Right lobe of liver (tissue), 6 donors: ENCODE results near the gene GEMIN4. TPM values are rescaled to one million over a fixed set of nuclear protein-coding genes. Genes with fewer than 3 reads are reported as not detected.

Experiments used
- ATAC-seq, 4 donors: fragments of 200-7000 bp; cut with Tn5 transposase; one replicate each; pipeline ENCODE4 v1.9.1; 2020; ENCODE audit warnings: mild to moderate bottlenecking in 4 of 4, moderate library complexity in 4 of 4
- DNase-seq, 3 donors: peaks; one replicate each; pipeline ENCODE4 v3.0.0-alpha.2; 2020
- H3K27ac ChIP-seq, 3 donors: fragments of 200-600 bp; one replicate each; pipeline ENCODE4 v1.8.0; 2022
- H3K27me3 ChIP-seq, 2 donors: fragments of 200-600 bp; one replicate each; pipeline ENCODE4 v1.8.0; 2022
- H3K36me3 ChIP-seq, 4 donors: fragments of 200-600 bp; sonication (generic) in 1 of 4; one replicate each; pipeline versions ENCODE4 v1.5.1 to v1.8.0; 2017 to 2022; ENCODE audit warnings: control low read depth in 1 of 4
- H3K4me1 ChIP-seq, 4 donors: fragments of 200-600 bp; sonication (generic) in 1 of 4; one replicate each; pipeline versions ENCODE4 v1.5.1 to v1.8.0; 2017 to 2022; ENCODE audit warnings: control low read depth in 1 of 4
- H3K4me3 ChIP-seq, 3 donors: fragments of 200-600 bp; one replicate each; pipeline ENCODE4 v1.8.0; 2022
- H3K9me3 ChIP-seq, 4 donors: fragments of 200-600 bp; sonication (generic) in 1 of 4; one replicate each; pipeline versions ENCODE4 v1.5.1 to v1.8.0; 2017 to 2022; ENCODE audit warnings: control low read depth in 1 of 4
- CTCF ChIP-seq, 4 donors: fragments of 200-600 bp in 3 of 4; fragments of 450-650 bp in 1 of 4; IDR thresholded peaks; one replicate each; pipeline versions ENCODE4 v1.5.1 to v1.8.0; 2016 to 2022; ENCODE audit warnings: antibody characterized with exemption in 4 of 4, mild to moderate bottlenecking in 2 of 4
- POLR2A ChIP-seq: fragments of 450-650 bp; IDR thresholded peaks from one replicate; pipeline ENCODE4 v1.6.1; 2017; ENCODE audit warnings: antibody characterized with exemption, mild to moderate bottlenecking
- WGBS: methylation state at CpG from one replicate; pipeline ENCODE4 v1.1.6; 2018; ENCODE audit warnings: low coverage, low lambda C conversion rate; ENCODE audit not compliant: insufficient coverage; ENCODE audit errors: missing lambda C conversion rate; 5-methylcytosine and 5-hydroxymethylcytosine counted together
- intact Hi-C, 2 donors: fragments of 100-400 bp; cut with DNase I; formaldehyde crosslinking; loops; one replicate each; pipeline versions ENCODE4 v1.11.2 to v1.14.1; 2022
- total RNA-seq, 6 experiments: library from RNA; depleted of rRNA in 2 of 6; stranded (reverse); fragments of >200 nt in 2 of 6; fragmentation: NEBNext Ultra II Directional in 3 of 6; extraction: Animal tissue kit (Norgen Biotek cat#: 25700) in 3 of 6; gene quantifications; one replicate each; pipeline versions ENCODE4 v1.1.0 to v1.2.4, GENCODE V29; 2016 to 2023
- donor health status: DM: no; HTN: yes; CAD: no.
- donor health status: DM: no; HTN: no; CAD: no.
- donor health status: DM: no; HTN: no; CAD: no.
- donor health status: DM: no; HTN: yes; CAD: no.
- donor health status: DM: no; HTN: yes; CAD: no.

The GEMIN4 gene
- total RNA-seq, 6 experiments from 2014 or later = 7.1 to 10.1 (median 8.0) TPM

- H3K4me1 ChIP-seq = peaks cover 0 to 17% (median 10%) of the 10 kb centered on the region in 4 donors
- DNase-seq (peak; percentile 91 to 94 (median 93)), ATAC-seq (peak; percentile 95 to 97 (median 96))
- intact Hi-C loops = no loop called here
- peaks cover 0 to 14% (median 3%) of the 10 kb centered on the region in 4 donors for H3K36me3 ChIP-seq
- peak within 1 kb of the TSS; percentile 86 to 98 (median 98) for H3K4me3 ChIP-seq
- under 1% methylated on average over 13 of the region's 87 CpGs for WGBS
- TF ChIP-seq POLR2A (peak; percentile 59), CTCF (IDR thresholded peaks at IDR 0.05) (peak in 2 of 4 donors; percentile 10 to 38)
- peak within 1 kb of the TSS; percentile 76 to 88 (median 80) for H3K27ac ChIP-seq
- H3K27me3 ChIP-seq = no peaks in the 10 kb centered on the region
- no peaks in the 10 kb centered on the region for H3K9me3 ChIP-seq
Measured at GRCh38 chr17:781805-782731, 30.0 kb upstream of the GEMIN4 start, which contains the start of the genes GLOD4 and MRM3. TSS of gene GLOD4 (minus strand) at chr17:782280. CDS start at chr17:782255, 25 bp downstream. TSS of gene MRM3 (plus strand) at chr17:782353. CDS start at chr17:782379, 26 bp downstream.

- Histone ChIP-seq H3K9me3 (no peaks in the 10 kb centered on the region), H3K27me3 (no peaks in the 10 kb centered on the region), H3K36me3 (peaks cover 0 to 49% (median 11%) of the 10 kb centered on the region in 4 donors), H3K4me1 (peaks cover 0 to 10% (median 5%) of the 10 kb centered on the region in 4 donors), H3K4me3 (no peak overlapping the region), H3K27ac (no peak overlapping the region)
- TF ChIP-seq CTCF (IDR thresholded peaks at IDR 0.05) (no peak), POLR2A (no peak)
- intact Hi-C loops = no loop called here
- ATAC-seq (no peak), DNase-seq (no peak)
- 80% methylated on average over 8 of the region's 11 CpGs for WGBS
Measured at GRCh38 chr17:778096-778495, 26.0 kb upstream of the GEMIN4 start.

- no peak overlapping the region for H3K4me3 ChIP-seq
- no peaks in the 10 kb centered on the region for H3K4me1 ChIP-seq
- intact Hi-C loops = no loop called here
- no peak overlapping the region for H3K27ac ChIP-seq
- H3K27me3 ChIP-seq = no peaks in the 10 kb centered on the region
- DNase-seq = no peak
- TF ChIP-seq POLR2A = no peak
- no peak for TF ChIP-seq CTCF (IDR thresholded peaks at IDR 0.05)
- H3K9me3 ChIP-seq = no peaks in the 10 kb centered on the region
- ATAC-seq = no peak
- 100% methylated on average over 1 of the region's 5 CpGs for WGBS
- peaks cover 6 to 78% (median 29%) of the 10 kb centered on the region in 4 donors for H3K36me3 ChIP-seq
Measured at GRCh38 chr17:774313-774584, 22.2 kb upstream of the GEMIN4 start.

- intact Hi-C loops = no loop called here
- H3K27me3 ChIP-seq = no peaks in the 10 kb centered on the region
- no peaks in the 10 kb centered on the region for H3K9me3 ChIP-seq
- TF ChIP-seq CTCF (IDR thresholded peaks at IDR 0.05) (no peak), POLR2A (no peak)
- DNase-seq (no peak), ATAC-seq (no peak)
- H3K36me3 ChIP-seq = peaks cover 6 to 78% (median 29%) of the 10 kb centered on the region in 4 donors
- no peak overlapping the region for H3K27ac ChIP-seq
- H3K4me1 ChIP-seq = no peaks in the 10 kb centered on the region
- no peak overlapping the region for H3K4me3 ChIP-seq
- WGBS = 67% methylated on average over 9 of the region's 14 CpGs
Measured at GRCh38 chr17:773467-774312, 21.6 kb upstream of the GEMIN4 start.
